PFSK-1 (cell line): ENCODE measurements around the gene NUDT2.

ENCODE experiments used
- FOXP2 ChIP-seq: optimal IDR thresholded peaks from 2 replicates; pipeline ENCODE3; 2011; ENCODE audit warnings: borderline replicate concordance, control low read depth, inconsistent platforms; ENCODE audit not compliant: insufficient read depth; ENCODE audit errors: extremely low read length, extremely low read depth
- POLR2AphosphoS5 ChIP-seq: IDR thresholded peaks from 2 replicates; pipeline ENCODE4 v1.6.1; 2012; ENCODE audit warnings: low read depth, mild to moderate bottlenecking, control low read depth, low read length, moderate library complexity
- SIN3A ChIP-seq: IDR thresholded peaks from 2 replicates; pipeline ENCODE4 v1.6.1; 2012; ENCODE audit warnings: mild to moderate bottlenecking, low read length, moderate library complexity, borderline replicate concordance; ENCODE audit not compliant: insufficient read depth
- TAF1 ChIP-seq: IDR thresholded peaks from 2 replicates; pipeline ENCODE4 v1.6.1; 2012; ENCODE audit warnings: low read length, control low read depth, borderline replicate concordance; ENCODE audit not compliant: insufficient read depth
- TF ChIP-seq, protein P1 (sequence below), 2 experiments: IDR thresholded peaks; 2 replicates each; pipeline versions ENCODE4 v1.6.1 to v1.8.0; 2011 to 2012; ENCODE audit warnings: low read depth in 2 of 2, low read length in 2 of 2, control low read depth in 1 of 2, inconsistent platforms in 1 of 2, mild to moderate bottlenecking in 1 of 2, moderate library complexity in 1 of 2; ENCODE audit not compliant: insufficient read depth in 1 of 2

The NUDT2 gene

GRCh38 chr9:34291423-34291822 lies 37.9 kb upstream of the NUDT2 start:
- TF ChIP-seq TAF1 (no peak), FOXP2 (no peak), POLR2AphosphoS5 (no peak), SIN3A (no peak)
- TF ChIP-seq, protein P1, sequence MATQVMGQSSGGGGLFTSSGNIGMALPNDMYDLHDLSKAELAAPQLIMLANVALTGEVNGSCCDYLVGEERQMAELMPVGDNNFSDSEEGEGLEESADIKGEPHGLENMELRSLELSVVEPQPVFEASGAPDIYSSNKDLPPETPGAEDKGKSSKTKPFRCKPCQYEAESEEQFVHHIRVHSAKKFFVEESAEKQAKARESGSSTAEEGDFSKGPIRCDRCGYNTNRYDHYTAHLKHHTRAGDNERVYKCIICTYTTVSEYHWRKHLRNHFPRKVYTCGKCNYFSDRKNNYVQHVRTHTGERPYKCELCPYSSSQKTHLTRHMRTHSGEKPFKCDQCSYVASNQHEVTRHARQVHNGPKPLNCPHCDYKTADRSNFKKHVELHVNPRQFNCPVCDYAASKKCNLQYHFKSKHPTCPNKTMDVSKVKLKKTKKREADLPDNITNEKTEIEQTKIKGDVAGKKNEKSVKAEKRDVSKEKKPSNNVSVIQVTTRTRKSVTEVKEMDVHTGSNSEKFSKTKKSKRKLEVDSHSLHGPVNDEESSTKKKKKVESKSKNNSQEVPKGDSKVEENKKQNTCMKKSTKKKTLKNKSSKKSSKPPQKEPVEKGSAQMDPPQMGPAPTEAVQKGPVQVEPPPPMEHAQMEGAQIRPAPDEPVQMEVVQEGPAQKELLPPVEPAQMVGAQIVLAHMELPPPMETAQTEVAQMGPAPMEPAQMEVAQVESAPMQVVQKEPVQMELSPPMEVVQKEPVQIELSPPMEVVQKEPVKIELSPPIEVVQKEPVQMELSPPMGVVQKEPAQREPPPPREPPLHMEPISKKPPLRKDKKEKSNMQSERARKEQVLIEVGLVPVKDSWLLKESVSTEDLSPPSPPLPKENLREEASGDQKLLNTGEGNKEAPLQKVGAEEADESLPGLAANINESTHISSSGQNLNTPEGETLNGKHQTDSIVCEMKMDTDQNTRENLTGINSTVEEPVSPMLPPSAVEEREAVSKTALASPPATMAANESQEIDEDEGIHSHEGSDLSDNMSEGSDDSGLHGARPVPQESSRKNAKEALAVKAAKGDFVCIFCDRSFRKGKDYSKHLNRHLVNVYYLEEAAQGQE (IDR thresholded peaks at IDR 0.05; ENCODE audit: insufficient read depth in 1 of 2, low read depth in 2 of 2, low read length in 2 of 2), result no peak

DNA sequence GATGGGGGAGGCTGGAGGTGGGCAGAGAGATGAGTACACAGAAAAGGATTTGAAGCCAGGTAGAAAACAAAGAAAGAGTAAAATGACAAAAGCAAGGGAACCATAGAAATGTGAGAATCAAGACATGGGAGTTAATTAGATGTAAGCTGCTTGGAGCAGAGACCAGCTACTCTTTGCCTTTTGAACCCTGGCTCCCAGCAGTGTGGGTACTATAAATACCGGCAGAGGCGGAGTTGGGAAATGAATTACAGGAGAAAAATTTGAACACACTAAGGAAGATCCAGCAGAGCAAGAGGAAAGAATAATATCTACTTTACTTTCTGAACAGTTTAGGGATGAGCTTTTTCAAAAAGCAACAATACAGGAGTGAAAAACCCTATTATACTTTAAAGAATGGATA lies 36.8 kb upstream of the NUDT2 start:
- TF ChIP-seq TAF1, result no peak
- TF ChIP-seq, protein P1 (IDR thresholded peaks at IDR 0.05; ENCODE audit: insufficient read depth in 1 of 2, low read depth in 2 of 2, low read length in 2 of 2), result no peak

- TF ChIP-seq, protein P1 (IDR thresholded peaks at IDR 0.05; ENCODE audit: insufficient read depth in 1 of 2, low read depth in 2 of 2, low read length in 2 of 2), result no peak
- no peak for TF ChIP-seq TAF1
- TF ChIP-seq FOXP2, result no peak
- no peak for TF ChIP-seq SIN3A
- TF ChIP-seq POLR2AphosphoS5, result no peak
These were observed 19.2 kb upstream of the NUDT2 start for GRCh38 chr9:34310215-34310614.

GRCh38 chr9:34311499-34312185 lies 17.7 kb upstream of the NUDT2 start:
- TF ChIP-seq, protein P1 (IDR thresholded peaks at IDR 0.05; ENCODE audit: insufficient read depth in 1 of 2, low read depth in 2 of 2, low read length in 2 of 2), result no peak
- TF ChIP-seq POLR2AphosphoS5 (no peak), SIN3A (no peak), FOXP2 (no peak), TAF1 (no peak)

- TF ChIP-seq, protein P1 (IDR thresholded peaks at IDR 0.05; ENCODE audit: insufficient read depth in 1 of 2, low read depth in 2 of 2, low read length in 2 of 2), result no peak
- TF ChIP-seq SIN3A (no peak), TAF1 (no peak), FOXP2 (no peak), POLR2AphosphoS5 (no peak)
These were observed 11.9 kb upstream of the NUDT2 start for GRCh38 chr9:34317436-34317835.
